ENCODE data around the gene ENOX1. TPM values are rescaled to one million over a fixed set of nuclear protein-coding genes. Genes with fewer than 3 reads are reported as not detected.

The ENOX1 gene
- total RNA-seq, 1 experiment from 2014 or later: 0.26 TPM

DNA sequence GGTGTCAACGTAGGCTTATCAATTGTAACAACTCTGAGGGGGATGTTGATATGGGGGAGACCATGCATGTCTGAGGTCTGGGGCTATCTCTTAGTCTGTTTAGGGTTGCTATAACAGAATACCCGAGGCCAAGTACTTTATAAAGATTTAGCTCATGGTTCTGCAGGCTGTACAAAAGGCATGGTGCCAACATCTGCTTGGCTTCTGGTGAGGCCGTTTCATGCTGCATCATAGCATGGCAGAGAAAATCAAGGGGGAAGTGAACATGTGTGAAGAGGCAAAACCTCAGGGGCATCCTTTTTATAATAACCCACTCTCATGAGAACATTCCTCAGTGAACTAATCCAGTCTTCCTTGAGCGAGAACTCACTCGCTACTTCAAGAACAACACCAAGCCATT lies 353.8 kb downstream of the ENOX1 start (continued):
- TF ChIP-seq CBFB (CRISPR knock-in tag; IDR thresholded peaks at IDR 0.05; ENCODE audit: low read depth): no peak
- no peak for TF ChIP-seq ZBTB21 (CRISPR knock-in tag; IDR thresholded peaks at IDR 0.05; ENCODE audit: borderline replicate concordance)
- no peak for TF ChIP-seq SP1 (CRISPR knock-in tag; conservative IDR thresholded peaks at IDR 0.05)
- no peak for TF ChIP-seq TEAD4 (CRISPR knock-in tag; IDR thresholded peaks at IDR 0.05)
- TF ChIP-seq, protein P1, sequence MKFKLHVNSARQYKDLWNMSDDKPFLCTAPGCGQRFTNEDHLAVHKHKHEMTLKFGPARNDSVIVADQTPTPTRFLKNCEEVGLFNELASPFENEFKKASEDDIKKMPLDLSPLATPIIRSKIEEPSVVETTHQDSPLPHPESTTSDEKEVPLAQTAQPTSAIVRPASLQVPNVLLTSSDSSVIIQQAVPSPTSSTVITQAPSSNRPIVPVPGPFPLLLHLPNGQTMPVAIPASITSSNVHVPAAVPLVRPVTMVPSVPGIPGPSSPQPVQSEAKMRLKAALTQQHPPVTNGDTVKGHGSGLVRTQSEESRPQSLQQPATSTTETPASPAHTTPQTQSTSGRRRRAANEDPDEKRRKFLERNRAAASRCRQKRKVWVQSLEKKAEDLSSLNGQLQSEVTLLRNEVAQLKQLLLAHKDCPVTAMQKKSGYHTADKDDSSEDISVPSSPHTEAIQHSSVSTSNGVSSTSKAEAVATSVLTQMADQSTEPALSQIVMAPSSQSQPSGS (CRISPR knock-in tag; IDR thresholded peaks at IDR 0.05; ENCODE audit: borderline replicate concordance, low read depth): no peak
- TF ChIP-seq, protein P2, sequence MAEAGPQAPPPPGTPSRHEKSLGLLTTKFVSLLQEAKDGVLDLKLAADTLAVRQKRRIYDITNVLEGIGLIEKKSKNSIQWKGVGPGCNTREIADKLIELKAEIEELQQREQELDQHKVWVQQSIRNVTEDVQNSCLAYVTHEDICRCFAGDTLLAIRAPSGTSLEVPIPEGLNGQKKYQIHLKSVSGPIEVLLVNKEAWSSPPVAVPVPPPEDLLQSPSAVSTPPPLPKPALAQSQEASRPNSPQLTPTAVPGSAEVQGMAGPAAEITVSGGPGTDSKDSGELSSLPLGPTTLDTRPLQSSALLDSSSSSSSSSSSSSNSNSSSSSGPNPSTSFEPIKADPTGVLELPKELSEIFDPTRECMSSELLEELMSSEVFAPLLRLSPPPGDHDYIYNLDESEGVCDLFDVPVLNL (CRISPR knock-in tag; IDR thresholded peaks at IDR 0.05; ENCODE audit: borderline replicate concordance, low read depth): no peak
- TF ChIP-seq, protein P3, sequence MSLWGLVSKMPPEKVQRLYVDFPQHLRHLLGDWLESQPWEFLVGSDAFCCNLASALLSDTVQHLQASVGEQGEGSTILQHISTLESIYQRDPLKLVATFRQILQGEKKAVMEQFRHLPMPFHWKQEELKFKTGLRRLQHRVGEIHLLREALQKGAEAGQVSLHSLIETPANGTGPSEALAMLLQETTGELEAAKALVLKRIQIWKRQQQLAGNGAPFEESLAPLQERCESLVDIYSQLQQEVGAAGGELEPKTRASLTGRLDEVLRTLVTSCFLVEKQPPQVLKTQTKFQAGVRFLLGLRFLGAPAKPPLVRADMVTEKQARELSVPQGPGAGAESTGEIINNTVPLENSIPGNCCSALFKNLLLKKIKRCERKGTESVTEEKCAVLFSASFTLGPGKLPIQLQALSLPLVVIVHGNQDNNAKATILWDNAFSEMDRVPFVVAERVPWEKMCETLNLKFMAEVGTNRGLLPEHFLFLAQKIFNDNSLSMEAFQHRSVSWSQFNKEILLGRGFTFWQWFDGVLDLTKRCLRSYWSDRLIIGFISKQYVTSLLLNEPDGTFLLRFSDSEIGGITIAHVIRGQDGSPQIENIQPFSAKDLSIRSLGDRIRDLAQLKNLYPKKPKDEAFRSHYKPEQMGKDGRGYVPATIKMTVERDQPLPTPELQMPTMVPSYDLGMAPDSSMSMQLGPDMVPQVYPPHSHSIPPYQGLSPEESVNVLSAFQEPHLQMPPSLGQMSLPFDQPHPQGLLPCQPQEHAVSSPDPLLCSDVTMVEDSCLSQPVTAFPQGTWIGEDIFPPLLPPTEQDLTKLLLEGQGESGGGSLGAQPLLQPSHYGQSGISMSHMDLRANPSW (CRISPR knock-in tag; conservative IDR thresholded peaks at IDR 0.05; ENCODE audit: low read depth): no peak
- TF ChIP-seq ZNF219 (CRISPR knock-in tag; IDR thresholded peaks at IDR 0.05; ENCODE audit: borderline replicate concordance): no peak
- TF ChIP-seq, protein P4, sequence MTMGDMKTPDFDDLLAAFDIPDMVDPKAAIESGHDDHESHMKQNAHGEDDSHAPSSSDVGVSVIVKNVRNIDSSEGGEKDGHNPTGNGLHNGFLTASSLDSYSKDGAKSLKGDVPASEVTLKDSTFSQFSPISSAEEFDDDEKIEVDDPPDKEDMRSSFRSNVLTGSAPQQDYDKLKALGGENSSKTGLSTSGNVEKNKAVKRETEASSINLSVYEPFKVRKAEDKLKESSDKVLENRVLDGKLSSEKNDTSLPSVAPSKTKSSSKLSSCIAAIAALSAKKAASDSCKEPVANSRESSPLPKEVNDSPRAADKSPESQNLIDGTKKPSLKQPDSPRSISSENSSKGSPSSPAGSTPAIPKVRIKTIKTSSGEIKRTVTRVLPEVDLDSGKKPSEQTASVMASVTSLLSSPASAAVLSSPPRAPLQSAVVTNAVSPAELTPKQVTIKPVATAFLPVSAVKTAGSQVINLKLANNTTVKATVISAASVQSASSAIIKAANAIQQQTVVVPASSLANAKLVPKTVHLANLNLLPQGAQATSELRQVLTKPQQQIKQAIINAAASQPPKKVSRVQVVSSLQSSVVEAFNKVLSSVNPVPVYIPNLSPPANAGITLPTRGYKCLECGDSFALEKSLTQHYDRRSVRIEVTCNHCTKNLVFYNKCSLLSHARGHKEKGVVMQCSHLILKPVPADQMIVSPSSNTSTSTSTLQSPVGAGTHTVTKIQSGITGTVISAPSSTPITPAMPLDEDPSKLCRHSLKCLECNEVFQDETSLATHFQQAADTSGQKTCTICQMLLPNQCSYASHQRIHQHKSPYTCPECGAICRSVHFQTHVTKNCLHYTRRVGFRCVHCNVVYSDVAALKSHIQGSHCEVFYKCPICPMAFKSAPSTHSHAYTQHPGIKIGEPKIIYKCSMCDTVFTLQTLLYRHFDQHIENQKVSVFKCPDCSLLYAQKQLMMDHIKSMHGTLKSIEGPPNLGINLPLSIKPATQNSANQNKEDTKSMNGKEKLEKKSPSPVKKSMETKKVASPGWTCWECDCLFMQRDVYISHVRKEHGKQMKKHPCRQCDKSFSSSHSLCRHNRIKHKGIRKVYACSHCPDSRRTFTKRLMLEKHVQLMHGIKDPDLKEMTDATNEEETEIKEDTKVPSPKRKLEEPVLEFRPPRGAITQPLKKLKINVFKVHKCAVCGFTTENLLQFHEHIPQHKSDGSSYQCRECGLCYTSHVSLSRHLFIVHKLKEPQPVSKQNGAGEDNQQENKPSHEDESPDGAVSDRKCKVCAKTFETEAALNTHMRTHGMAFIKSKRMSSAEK (CRISPR knock-in tag; IDR thresholded peaks at IDR 0.05; ENCODE audit: borderline replicate concordance): no peak
- no peak for TF ChIP-seq NR1H2 (CRISPR knock-in tag; IDR thresholded peaks at IDR 0.05)
- TF ChIP-seq, protein P5, sequence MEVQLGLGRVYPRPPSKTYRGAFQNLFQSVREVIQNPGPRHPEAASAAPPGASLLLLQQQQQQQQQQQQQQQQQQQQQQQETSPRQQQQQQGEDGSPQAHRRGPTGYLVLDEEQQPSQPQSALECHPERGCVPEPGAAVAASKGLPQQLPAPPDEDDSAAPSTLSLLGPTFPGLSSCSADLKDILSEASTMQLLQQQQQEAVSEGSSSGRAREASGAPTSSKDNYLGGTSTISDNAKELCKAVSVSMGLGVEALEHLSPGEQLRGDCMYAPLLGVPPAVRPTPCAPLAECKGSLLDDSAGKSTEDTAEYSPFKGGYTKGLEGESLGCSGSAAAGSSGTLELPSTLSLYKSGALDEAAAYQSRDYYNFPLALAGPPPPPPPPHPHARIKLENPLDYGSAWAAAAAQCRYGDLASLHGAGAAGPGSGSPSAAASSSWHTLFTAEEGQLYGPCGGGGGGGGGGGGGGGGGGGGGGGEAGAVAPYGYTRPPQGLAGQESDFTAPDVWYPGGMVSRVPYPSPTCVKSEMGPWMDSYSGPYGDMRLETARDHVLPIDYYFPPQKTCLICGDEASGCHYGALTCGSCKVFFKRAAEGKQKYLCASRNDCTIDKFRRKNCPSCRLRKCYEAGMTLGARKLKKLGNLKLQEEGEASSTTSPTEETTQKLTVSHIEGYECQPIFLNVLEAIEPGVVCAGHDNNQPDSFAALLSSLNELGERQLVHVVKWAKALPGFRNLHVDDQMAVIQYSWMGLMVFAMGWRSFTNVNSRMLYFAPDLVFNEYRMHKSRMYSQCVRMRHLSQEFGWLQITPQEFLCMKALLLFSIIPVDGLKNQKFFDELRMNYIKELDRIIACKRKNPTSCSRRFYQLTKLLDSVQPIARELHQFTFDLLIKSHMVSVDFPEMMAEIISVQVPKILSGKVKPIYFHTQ (CRISPR knock-in tag; IDR thresholded peaks at IDR 0.05): no peak
- TF ChIP-seq GRHL2 (CRISPR knock-in tag; IDR thresholded peaks at IDR 0.05; ENCODE audit: insufficient replicate concordance, severe bottlenecking): no peak

DNA sequence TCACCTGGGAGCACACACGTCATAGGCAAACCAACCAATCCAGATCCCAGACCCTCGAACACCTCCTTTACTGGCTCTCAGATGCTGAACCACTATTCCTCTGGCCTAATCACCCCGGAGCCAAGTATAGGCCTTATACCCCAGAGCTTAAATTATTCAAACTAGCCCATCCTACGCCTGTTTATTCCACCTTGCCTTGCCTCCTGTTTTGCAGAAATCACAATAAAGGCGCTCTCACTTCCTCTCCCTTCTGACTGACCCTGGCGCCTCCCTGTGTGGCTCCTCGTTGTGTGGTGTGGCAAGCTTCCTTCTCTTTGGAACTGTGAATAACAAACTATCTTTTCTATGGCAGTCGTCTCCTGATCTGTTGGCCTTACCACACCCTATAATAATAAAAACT lies 354.9 kb downstream of the ENOX1 start:
- ATAC-seq (no peak; the same call in 1 of the 2 replicates), DNase-seq (ENCODE audit: low spot score) (no peak)
- Mint-ChIP-seq H3K9me3 (no peaks in the 10 kb centered on the region), H3K4me1 (peaks cover 37% of the 10 kb centered on the region), H3K36me3 (no peaks in the 10 kb centered on the region), H3K4me3 (no peak overlapping the region), H3K27ac (no peak overlapping the region; the same call in 1 of the 2 replicates), H3K27me3 (ENCODE audit: low read depth) (no peaks in the 10 kb centered on the region)
- ChIA-PET CTCF (no interaction called here), POLR2A (no interaction called here)
- TF ChIP-seq, protein P6, sequence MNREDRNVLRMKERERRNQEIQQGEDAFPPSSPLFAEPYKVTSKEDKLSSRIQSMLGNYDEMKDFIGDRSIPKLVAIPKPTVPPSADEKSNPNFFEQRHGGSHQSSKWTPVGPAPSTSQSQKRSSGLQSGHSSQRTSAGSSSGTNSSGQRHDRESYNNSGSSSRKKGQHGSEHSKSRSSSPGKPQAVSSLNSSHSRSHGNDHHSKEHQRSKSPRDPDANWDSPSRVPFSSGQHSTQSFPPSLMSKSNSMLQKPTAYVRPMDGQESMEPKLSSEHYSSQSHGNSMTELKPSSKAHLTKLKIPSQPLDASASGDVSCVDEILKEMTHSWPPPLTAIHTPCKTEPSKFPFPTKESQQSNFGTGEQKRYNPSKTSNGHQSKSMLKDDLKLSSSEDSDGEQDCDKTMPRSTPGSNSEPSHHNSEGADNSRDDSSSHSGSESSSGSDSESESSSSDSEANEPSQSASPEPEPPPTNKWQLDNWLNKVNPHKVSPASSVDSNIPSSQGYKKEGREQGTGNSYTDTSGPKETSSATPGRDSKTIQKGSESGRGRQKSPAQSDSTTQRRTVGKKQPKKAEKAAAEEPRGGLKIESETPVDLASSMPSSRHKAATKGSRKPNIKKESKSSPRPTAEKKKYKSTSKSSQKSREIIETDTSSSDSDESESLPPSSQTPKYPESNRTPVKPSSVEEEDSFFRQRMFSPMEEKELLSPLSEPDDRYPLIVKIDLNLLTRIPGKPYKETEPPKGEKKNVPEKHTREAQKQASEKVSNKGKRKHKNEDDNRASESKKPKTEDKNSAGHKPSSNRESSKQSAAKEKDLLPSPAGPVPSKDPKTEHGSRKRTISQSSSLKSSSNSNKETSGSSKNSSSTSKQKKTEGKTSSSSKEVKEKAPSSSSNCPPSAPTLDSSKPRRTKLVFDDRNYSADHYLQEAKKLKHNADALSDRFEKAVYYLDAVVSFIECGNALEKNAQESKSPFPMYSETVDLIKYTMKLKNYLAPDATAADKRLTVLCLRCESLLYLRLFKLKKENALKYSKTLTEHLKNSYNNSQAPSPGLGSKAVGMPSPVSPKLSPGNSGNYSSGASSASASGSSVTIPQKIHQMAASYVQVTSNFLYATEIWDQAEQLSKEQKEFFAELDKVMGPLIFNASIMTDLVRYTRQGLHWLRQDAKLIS (CRISPR knock-in tag; IDR thresholded peaks at IDR 0.05; ENCODE audit: borderline replicate concordance): no peak
- TF ChIP-seq, protein P7, sequence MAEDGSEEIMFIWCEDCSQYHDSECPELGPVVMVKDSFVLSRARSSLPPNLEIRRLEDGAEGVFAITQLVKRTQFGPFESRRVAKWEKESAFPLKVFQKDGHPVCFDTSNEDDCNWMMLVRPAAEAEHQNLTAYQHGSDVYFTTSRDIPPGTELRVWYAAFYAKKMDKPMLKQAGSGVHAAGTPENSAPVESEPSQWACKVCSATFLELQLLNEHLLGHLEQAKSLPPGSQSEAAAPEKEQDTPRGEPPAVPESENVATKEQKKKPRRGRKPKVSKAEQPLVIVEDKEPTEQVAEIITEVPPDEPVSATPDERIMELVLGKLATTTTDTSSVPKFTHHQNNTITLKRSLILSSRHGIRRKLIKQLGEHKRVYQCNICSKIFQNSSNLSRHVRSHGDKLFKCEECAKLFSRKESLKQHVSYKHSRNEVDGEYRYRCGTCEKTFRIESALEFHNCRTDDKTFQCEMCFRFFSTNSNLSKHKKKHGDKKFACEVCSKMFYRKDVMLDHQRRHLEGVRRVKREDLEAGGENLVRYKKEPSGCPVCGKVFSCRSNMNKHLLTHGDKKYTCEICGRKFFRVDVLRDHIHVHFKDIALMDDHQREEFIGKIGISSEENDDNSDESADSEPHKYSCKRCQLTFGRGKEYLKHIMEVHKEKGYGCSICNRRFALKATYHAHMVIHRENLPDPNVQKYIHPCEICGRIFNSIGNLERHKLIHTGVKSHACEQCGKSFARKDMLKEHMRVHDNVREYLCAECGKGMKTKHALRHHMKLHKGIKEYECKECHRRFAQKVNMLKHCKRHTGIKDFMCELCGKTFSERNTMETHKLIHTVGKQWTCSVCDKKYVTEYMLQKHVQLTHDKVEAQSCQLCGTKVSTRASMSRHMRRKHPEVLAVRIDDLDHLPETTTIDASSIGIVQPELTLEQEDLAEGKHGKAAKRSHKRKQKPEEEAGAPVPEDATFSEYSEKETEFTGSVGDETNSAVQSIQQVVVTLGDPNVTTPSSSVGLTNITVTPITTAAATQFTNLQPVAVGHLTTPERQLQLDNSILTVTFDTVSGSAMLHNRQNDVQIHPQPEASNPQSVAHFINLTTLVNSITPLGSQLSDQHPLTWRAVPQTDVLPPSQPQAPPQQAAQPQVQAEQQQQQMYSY (CRISPR knock-in tag; IDR thresholded peaks at IDR 0.05): no peak
